GM12878 (cell line): ENCODE results near the gene P4HTM.

Experiments
- CEBPB ChIP-seq, 2 experiments: fragments of 150-350 bp in 1 of 2; IDR thresholded peaks; 2 replicates each; pipeline ENCODE4 v1.6.1; 2012 to 2014; ENCODE audit warnings: low read depth in 2 of 2, low read length in 2 of 2, borderline replicate concordance in 1 of 2, inconsistent platforms in 1 of 2
- EP300 ChIP-seq, 2 experiments: fragments of 150-350 bp in 1 of 2; IDR thresholded peaks; 2 replicates each; pipeline ENCODE4 v1.6.1; 2011 to 2012; ENCODE audit warnings: low read depth in 2 of 2, low read length in 2 of 2, borderline replicate concordance in 1 of 2, improper control_type of control experiment in 1 of 2, inconsistent platforms in 1 of 2; ENCODE audit not compliant: control insufficient read depth in 1 of 2
- ETV6 ChIP-seq, 2 experiments: fragments of 450-650 bp in 1 of 2; IDR thresholded peaks in 1 of 2; conservative IDR thresholded peaks in 1 of 2; 2 replicates each; pipeline ENCODE4 v1.6.1; 2014; ENCODE audit warnings: antibody characterized with exemption in 1 of 2, borderline replicate concordance in 1 of 2, low read depth in 1 of 2, mild to moderate bottlenecking in 1 of 2, moderate library complexity in 1 of 2
- HDAC6 ChIP-seq: fragments of 200-600 bp; sonication (generic); IDR thresholded peaks from one replicate; pipeline ENCODE4 v1.8.0; 2017; ENCODE audit warnings: antibody characterized with exemption; ENCODE audit not compliant: unreplicated experiment
- POLR2A ChIP-seq: IDR thresholded peaks from 2 replicates; pipeline ENCODE4 v1.6.1; 2011; ENCODE audit warnings: low read depth, mild to moderate bottlenecking, low read length
- RCOR1 ChIP-seq: conservative IDR thresholded peaks from 2 replicates; pipeline ENCODE4 v1.6.1; 2012; ENCODE audit warnings: low read depth, low read length, improper control_type of control experiment
- SP1 ChIP-seq: IDR thresholded peaks from one replicate; pipeline ENCODE4 v1.6.1; 2011; ENCODE audit warnings: low read depth, low read length
- SREBF2 ChIP-seq: IDR thresholded peaks from 2 replicates; pipeline ENCODE4 v1.6.1; 2012; ENCODE audit warnings: mild to moderate bottlenecking, low read length

DNA sequence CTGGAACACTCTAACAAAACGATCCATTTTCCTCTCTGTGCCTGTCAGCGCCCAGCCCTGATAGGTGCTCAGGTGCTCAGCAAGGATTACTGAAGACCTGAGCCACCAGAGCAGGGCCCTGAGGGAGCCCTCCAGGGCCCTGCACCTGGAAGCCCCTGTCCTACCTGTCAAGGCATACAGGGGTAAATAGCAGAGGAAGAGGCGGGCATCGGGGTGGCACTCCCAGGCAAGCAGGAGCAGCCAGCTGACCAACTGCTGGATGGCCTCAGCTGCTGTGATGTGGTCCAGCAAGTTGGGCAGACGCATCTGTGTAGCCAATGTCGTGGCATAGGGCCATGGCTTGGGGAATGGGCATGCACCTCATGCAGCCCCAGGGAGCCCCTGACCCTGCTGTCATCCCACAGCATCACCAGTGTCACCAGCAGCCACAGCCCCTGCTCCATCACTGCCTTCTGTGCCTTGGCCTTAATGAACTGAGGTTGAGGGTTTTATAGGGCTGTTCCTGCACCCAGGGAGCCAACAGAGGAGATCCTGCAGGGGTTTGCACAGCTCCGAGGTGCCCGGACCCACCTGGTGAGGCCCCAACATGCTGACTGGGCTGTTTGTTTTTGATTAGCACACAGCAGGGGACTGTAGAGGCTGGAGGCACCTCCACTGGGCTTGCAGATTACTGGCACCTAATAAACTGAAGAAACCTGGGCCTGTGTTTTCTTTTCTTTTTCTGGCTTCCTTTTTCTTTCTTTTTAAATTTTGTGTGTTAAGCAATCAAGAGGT lies 9.2 kb downstream of the P4HTM start:
- TF ChIP-seq SP1 (no peak), EP300 (IDR thresholded peaks at IDR 0.05; ENCODE audit: borderline replicate concordance in 1 of 2, control insufficient read depth in 1 of 2, low read depth in 2 of 2, low read length in 2 of 2) (no peak), RCOR1 (no peak), CEBPB (IDR thresholded peaks at IDR 0.05; ENCODE audit: borderline replicate concordance in 1 of 2, low read depth in 2 of 2, low read length in 2 of 2) (no peak), ETV6 (conservative IDR thresholded peaks at IDR 0.05 in 1 of 2, IDR thresholded peaks at IDR 0.05 in 1 of 2; ENCODE audit: borderline replicate concordance in 1 of 2, low read depth in 1 of 2) (no peak), POLR2A (no peak), SREBF2 (no peak), HDAC6 (no peak)
